Activated CD8-positive, alpha-beta memory T cell treated with anti-CD3 and anti-CD28 coated beads, Interleukin-2, amount 50 U/mL, for 24 hours (primary cell): ENCODE results near the gene HIGD1C.

Experiments
- DNase-seq: peaks from one replicate; pipeline ENCODE4 v3.0.0-alpha.2; 2020; ENCODE audit errors: extremely low read depth

Gene HIGD1C

DNA sequence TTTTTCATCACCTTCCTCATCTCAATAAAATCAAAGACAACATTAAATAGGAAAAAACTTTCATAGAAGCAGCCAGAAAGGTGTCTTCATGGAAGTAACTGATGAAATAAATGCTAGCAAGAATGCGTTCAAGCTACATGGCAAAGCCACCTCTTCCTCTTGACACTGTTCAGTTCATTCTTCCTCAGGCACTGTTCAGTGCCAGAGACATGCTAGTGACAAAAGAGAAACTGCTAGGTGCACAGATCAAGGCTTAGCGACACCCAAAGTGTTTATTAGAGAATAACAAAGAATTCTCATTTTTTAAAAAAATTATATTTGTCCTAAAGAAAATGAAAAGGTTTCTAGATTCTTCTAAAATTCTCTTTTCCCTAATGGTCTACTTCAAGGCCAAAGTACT is 66.6 kb downstream of the HIGD1C start:
- DNase-seq, result no peak

- DNase-seq, result no peak
Observed at GRCh38 chr12:51019927-51020326, 67.6 kb downstream of the HIGD1C start.
